Lower leg skin (tissue), 4 donors: ENCODE results near the gene TNKS1BP1. TPM values are rescaled to one million over a fixed set of nuclear protein-coding genes. Genes with fewer than 3 reads are reported as not detected.

ENCODE experiments used
- DNase-seq, 2 donors: peaks; one replicate each; pipeline ENCODE4 v3.0.0-alpha.2; 2019; ENCODE audit warnings: low spot score in 2 of 2
- H3K4me3 ChIP-seq: fragments of 200-600 bp; sonication (generic); 2 replicates; pipeline ENCODE4 v1.5.1; 2017; ENCODE audit warnings: mild to moderate bottlenecking, low read depth; ENCODE audit not compliant: poor library complexity, severe bottlenecking
- POLR2A ChIP-seq, 2 donors: fragments of 450-650 bp; IDR thresholded peaks; one replicate each; pipeline ENCODE4 v1.6.1; 2016 to 2017; ENCODE audit warnings: antibody characterized with exemption in 2 of 2, mild to moderate bottlenecking in 1 of 2, moderate library complexity in 1 of 2
- WGBS, 2 donors: methylation state at CpG; one replicate each; pipeline ENCODE4 v1.1.5; 2018; 5-methylcytosine and 5-hydroxymethylcytosine counted together
- intact Hi-C: fragments of 100-400 bp; cut with DNase I; formaldehyde crosslinking; loops from one replicate; pipeline ENCODE4 v1.15.0; 2023; ENCODE audit warnings: low total_unique reads
- total RNA-seq, 4 donors: library from RNA; depleted of rRNA; stranded (reverse); fragments of >200 nt; gene quantifications; one replicate each; pipeline ENCODE4 v1.1.0, GENCODE V29; 2016
- TF ChIP-seq, protein P1 (sequence below), 3 donors: fragments of 450-650 bp; IDR thresholded peaks; one replicate each; pipeline ENCODE4 v1.5.1; 2016; ENCODE audit warnings: antibody characterized with exemption in 3 of 3, mild to moderate bottlenecking in 3 of 3, moderate library complexity in 2 of 3

Gene TNKS1BP1
- total RNA-seq, 4 donors from 2014 or later = 219 to 273 (median 230) TPM

GRCh38 chr11:57353036-57353435, 28.3 kb upstream of the TNKS1BP1 start:
- intact Hi-C loops = no loop called here
- 66 to 77% methylated on average over 5 of the region's 5 CpGs for WGBS, 2 donors
- no peak for DNase-seq
- no peak for TF ChIP-seq POLR2A (IDR thresholded peaks at IDR 0.05)
- TF ChIP-seq, protein P1, sequence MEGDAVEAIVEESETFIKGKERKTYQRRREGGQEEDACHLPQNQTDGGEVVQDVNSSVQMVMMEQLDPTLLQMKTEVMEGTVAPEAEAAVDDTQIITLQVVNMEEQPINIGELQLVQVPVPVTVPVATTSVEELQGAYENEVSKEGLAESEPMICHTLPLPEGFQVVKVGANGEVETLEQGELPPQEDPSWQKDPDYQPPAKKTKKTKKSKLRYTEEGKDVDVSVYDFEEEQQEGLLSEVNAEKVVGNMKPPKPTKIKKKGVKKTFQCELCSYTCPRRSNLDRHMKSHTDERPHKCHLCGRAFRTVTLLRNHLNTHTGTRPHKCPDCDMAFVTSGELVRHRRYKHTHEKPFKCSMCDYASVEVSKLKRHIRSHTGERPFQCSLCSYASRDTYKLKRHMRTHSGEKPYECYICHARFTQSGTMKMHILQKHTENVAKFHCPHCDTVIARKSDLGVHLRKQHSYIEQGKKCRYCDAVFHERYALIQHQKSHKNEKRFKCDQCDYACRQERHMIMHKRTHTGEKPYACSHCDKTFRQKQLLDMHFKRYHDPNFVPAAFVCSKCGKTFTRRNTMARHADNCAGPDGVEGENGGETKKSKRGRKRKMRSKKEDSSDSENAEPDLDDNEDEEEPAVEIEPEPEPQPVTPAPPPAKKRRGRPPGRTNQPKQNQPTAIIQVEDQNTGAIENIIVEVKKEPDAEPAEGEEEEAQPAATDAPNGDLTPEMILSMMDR (IDR thresholded peaks at IDR 0.05) = no peak
- no peak overlapping the region for H3K4me3 ChIP-seq

DNA sequence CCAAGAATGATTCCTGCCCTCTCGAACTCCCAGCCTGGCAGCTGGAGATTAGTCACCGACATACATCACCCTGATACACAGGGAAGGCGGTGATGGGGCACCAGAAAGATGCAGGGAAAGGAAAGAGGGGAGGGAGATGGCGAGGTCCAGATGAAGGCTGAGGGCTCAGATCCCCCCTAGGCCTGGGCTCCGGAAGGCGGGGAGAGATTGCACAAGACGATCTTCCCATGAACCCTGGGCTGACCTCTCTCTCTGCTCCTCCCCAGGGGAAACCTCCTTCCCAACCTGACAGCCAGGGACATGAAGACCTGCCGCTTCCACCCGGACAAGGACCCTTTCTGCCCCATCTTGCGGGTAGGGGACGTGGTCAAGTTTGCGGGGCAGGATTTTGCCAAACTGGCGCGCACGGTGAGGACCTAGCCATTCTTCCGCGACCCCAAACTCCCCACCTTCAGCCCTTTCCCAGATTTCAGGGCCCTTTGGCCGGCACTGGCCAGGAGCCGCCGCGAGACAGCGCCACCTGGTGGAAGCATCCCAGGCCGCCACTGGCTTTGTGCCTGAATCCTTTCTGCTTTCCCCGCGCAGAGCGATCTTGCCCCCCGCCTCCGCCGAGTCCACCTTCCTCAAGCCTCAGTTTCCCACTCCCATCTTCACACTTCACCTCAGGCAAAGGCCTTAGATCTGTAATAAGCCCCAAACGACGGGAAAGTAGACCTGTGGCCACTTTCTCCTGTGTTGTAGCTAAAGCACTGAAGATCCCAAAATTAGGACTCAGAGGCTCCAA, 24.9 kb upstream of the TNKS1BP1 start:
- H3K4me3 ChIP-seq = no peak overlapping the region
- peak in 1 of 2 donors; percentile 93 for DNase-seq
- intact Hi-C loops = loop anchor here (10.0 kb wide), 2 partner anchors 105 to 175 kb away; no protein-coding TSS in a partner anchor
- WGBS, 2 donors = 46 to 49% methylated on average over 25 to 28 of the region's 31 CpGs
- TF ChIP-seq, protein P1 (IDR thresholded peaks at IDR 0.05) = peak in 1 of 3 donors; percentile 46
- TF ChIP-seq POLR2A (IDR thresholded peaks at IDR 0.05) = no peak

DNA sequence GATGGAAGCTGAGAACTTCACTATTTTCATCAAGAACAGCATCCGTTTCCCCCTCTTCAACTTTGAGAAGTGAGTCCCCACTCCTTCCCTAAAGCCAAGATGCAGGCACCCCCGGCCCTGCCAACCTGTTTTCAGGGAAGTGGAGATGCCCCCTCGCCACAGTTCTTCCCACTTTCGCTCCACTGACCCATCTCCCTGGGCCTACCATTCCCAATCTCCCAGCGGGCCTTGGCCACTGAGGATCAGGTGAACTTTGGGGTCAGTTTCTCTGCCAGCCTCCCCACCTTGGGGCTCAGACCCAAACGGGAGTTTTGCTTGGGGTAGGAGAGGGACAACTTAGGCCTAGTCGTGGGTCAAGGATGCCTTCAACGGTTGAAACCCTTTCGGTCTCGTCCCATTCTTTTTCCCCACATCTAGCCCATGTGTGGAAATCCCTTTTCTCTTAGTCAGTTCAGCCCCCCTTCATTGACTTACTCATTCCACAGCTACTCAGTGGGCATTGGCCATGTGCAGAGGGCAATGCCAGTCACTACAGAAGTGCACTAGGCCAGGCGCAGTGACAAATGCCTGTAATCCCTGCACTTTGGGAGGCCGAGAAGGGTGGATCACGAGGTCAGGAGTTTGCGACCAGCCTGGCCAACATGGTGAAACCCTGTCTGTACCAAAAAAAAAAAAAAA, 24.0 kb upstream of the TNKS1BP1 start:
- intact Hi-C loops = loop anchor here (10.0 kb wide), 2 partner anchors 106 to 176 kb away; no protein-coding TSS in a partner anchor
- WGBS, 2 donors = 91 to 92% methylated on average over 14 of the region's 14 CpGs

GRCh38 chr11:57348052-57348451, 23.3 kb upstream of the TNKS1BP1 start:
- 79 to 92% methylated on average over 7 of the region's 7 CpGs for WGBS, 2 donors
- H3K4me3 ChIP-seq = no peak overlapping the region
- intact Hi-C loops = loop anchor here (10.0 kb wide), 2 partner anchors 107 to 177 kb away; no protein-coding TSS in a partner anchor
- TF ChIP-seq, protein P1 (IDR thresholded peaks at IDR 0.05) = no peak
- TF ChIP-seq POLR2A (IDR thresholded peaks at IDR 0.05) = no peak
- no peak for DNase-seq

More for the DNA sequence above, 24.0 kb upstream of the TNKS1BP1 start:
- H3K4me3 ChIP-seq = no peak overlapping the region
- no peak for DNase-seq
- TF ChIP-seq POLR2A (IDR thresholded peaks at IDR 0.05) = no peak
- TF ChIP-seq, protein P1 (IDR thresholded peaks at IDR 0.05) = no peak

DNA sequence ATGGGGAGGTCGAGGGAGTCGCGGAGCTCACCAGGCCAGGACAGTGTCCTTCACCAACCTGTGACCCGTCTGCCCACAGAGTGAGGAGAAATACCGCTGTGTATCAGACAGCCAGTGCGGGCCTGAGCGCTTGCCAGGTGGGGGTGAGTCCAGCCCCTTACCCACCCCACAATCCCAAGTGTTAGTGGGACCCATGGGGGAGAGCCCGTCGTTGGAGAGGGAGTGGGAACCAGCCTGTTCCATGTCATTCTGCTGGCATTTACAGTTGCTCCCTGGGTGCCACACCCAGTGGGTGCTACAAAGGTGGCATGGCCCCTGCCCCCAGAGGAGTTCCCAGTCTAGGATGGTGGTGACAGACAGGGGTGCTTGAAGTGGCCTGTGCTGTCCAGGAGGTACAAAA, 22.6 kb upstream of the TNKS1BP1 start:
- TF ChIP-seq POLR2A (IDR thresholded peaks at IDR 0.05) = no peak
- TF ChIP-seq, protein P1 (IDR thresholded peaks at IDR 0.05) = no peak
- 77 to 86% methylated on average over 9 of the region's 9 CpGs for WGBS, 2 donors
- intact Hi-C loops = loop anchor here (10.0 kb wide), 2 partner anchors 107 to 177 kb away; no protein-coding TSS in a partner anchor
- H3K4me3 ChIP-seq = no peak overlapping the region
- DNase-seq = no peak
